GM12865 (cell line): ENCODE data around the gene TMEM244.

Source experiments
- DNase-seq: peaks from one replicate; pipeline ENCODE4 v3.0.0; 2010; ENCODE audit warnings: low read depth
- H3K4me3 ChIP-seq: 2 replicates; pipeline ENCODE4 v1.5.1; 2011; ENCODE audit warnings: mild to moderate bottlenecking, low read depth, low read length, control low read depth
- CTCF ChIP-seq: IDR thresholded peaks from 2 replicates; pipeline ENCODE4 v1.5.1; 2011; ENCODE audit warnings: low read length, control low read depth, low read depth, inconsistent platforms; ENCODE audit not compliant: insufficient read depth; ENCODE audit errors: missing control alignments

TMEM244 gene

GRCh38 chr6:129853996-129854711, 7.0 kb downstream of the TMEM244 start:
- H3K4me3 ChIP-seq: no peak overlapping the region
- DNase-seq: no peak
- no peak for TF ChIP-seq CTCF

- no peak for TF ChIP-seq CTCF
Observed at GRCh38 chr6:129852257-129852858, 8.8 kb downstream of the TMEM244 start.

GRCh38 chr6:129849456-129849855, 11.7 kb downstream of the TMEM244 start:
- TF ChIP-seq CTCF: no peak
- no peak overlapping the region for H3K4me3 ChIP-seq
- DNase-seq: no peak

More at GRCh38 chr6:129852257-129852858, 8.8 kb downstream of the TMEM244 start:
- no peak for DNase-seq
- no peak overlapping the region for H3K4me3 ChIP-seq

- no peak for TF ChIP-seq CTCF
- no peak for DNase-seq
- no peak overlapping the region for H3K4me3 ChIP-seq
Observed at GRCh38 chr6:129846761-129847160, 14.4 kb downstream of the TMEM244 start.

- DNase-seq: no peak
- TF ChIP-seq CTCF: no peak
- H3K4me3 ChIP-seq: no peak overlapping the region
Observed at GRCh38 chr6:129845696-129846095, 15.4 kb downstream of the TMEM244 start.

- DNase-seq: no peak
- no peak for TF ChIP-seq CTCF
Observed at GRCh38 chr6:129844118-129844891, 16.8 kb downstream of the TMEM244 start.

More at GRCh38 chr6:129844118-129844891, 16.8 kb downstream of the TMEM244 start:
- no peak overlapping the region for H3K4me3 ChIP-seq
